ENCODE measurements around the gene ZNF622.

GRCh38 chr5:16428359-16428758 is 37.2 kb downstream of the ZNF622 start:
- no peak for TF ChIP-seq CTCF (IDR thresholded peaks at IDR 0.05)
- TF ChIP-seq POLR2A (IDR thresholded peaks at IDR 0.05): no peak
